ENCODE results near the gene DIS3L2.
"Not testable (repeated sequence)": the region's sequence is repeated elsewhere in the genome, so short reads cannot be mapped to it uniquely, and the experiment has no call there.

The DIS3L2 gene

DNA sequence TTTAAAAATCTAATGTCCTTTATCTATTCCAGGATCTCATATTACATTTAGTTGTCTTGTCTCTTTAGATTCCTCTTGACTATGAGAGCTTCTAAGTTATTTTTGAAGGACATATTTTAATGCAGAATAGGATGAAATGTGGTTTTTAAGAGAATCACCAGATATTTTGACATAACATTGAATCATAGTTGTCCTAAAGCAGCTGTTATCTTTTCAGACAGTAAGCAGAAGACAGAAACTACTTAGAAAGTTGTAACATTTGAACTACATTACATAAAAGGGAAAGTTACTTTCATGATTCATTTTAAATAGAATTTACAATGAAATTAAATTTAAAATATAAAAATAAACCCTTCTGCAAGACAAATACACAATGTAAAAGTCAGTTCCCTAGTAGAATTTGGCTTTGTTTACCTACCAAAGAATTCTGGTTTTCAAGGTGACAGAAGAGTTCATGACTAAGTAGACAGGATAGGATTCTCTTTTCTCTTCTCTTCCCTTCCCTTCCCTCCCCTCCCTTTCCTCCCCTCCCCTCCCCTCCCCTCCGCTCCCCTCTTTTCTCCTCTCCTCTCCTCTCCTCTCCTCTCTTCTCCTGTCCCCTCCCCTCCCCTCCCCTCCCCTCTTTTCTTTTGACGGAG lies 186.0 kb downstream of the DIS3L2 start:
- in situ Hi-C loops (cut with HindIII; ENCODE audit: low sequenced_read_pairs), result no loop called here

DNA sequence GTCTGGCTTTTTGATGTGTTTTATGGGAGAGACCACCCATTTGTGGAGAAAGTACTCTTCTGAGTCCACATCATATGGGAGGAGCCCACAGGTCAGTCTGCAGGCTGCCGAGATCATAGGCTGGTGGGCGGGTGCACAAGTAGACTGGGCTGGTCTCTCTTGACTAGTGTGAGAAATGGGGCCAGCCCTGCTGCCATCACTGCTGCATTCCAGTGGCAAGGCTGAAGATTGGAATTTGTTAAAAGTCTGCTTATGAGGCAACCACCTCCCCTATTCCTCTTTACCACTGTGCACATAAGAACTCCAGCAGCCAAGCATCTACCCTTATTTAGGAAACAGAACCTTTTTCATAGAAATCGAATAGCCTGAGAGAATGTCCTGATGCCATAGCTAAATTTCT lies 200.7 kb downstream of the DIS3L2 start:
- in situ Hi-C loops (cut with HindIII; ENCODE audit: low sequenced_read_pairs), result no loop called here

DNA sequence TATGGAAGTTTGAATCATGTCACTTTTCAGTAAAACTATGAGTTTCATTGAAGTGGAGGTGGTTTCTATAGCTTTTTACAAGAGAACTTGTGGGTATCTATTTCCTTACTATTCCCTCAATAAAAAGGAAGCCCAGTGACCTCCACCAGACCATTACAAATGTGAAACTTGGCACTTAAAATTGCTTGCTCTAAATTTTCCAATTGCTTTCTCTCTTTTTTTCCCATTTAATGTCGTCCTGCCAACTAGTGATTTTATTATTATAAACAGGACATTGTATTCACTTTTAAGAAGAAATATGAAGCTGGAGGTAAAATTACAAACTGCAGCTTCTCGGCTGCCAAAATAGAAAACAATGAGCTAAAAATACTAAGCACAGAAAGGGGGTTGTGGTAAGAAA lies 208.9 kb downstream of the DIS3L2 start:
- in situ Hi-C loops (cut with HindIII; ENCODE audit: low sequenced_read_pairs), result no loop called here

DNA sequence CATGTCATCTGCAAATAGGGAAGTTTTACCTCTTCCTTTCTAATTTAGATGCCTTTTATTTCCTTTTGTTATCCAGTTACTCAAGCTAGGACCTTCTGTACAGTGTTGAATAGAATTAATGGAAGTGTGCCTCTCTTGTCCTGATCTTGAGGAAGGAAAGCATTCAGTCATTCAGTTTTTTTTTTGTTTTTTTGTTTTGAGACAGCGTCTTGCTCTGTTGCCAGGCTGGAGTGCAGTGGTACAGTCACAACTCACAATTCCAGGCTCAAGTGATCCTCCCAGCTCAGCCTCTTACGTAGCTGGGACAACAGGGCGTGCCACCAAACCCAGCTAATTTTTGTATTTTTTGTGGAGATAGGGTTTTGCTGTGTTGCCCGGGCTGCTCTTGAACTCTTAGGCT lies 213.1 kb downstream of the DIS3L2 start:
- in situ Hi-C loops (cut with HindIII; ENCODE audit: low sequenced_read_pairs), result no loop called here

DNA sequence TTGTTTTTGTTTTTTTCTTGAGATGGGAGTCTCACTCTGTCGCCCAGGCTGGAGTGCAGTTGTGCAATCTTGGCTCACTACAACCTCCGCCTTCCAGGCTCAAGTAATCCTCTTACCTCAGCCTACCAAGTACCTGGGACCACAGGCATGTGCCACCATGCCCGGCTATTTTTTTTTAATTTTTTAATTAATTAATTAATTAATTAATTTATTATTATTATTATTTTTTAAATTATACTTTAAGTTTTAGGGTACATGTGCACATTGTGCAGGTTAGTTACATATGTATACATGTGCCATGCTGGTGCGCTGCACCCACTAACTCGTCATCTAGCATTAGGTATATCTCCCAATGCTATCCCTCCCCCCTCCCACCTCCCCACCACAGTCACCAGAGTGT lies 215.1 kb downstream of the DIS3L2 start:
- in situ Hi-C loops (cut with HindIII; ENCODE audit: low sequenced_read_pairs), result not testable (repeated sequence)

DNA sequence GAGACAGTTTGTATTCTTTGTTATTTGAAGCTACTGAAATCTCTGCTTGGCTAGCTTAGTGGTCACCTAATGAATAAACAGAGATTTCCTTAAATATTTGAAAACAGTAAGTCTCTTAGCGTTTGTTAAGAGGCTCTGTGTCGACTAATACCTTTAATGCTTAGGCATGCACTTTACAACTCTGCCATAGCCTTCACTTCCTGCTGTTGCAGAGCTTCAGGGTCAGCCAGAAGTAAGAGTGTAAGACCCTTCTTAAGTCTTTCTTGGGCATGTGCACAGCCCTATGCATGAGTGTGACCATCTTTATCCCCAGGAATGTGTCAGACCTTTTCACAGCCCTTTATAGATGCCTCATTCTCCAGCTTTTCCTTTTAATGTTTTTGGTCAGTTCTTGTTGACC lies 221.8 kb downstream of the DIS3L2 start:
- in situ Hi-C loops (cut with HindIII; ENCODE audit: low sequenced_read_pairs), result no loop called here

DNA sequence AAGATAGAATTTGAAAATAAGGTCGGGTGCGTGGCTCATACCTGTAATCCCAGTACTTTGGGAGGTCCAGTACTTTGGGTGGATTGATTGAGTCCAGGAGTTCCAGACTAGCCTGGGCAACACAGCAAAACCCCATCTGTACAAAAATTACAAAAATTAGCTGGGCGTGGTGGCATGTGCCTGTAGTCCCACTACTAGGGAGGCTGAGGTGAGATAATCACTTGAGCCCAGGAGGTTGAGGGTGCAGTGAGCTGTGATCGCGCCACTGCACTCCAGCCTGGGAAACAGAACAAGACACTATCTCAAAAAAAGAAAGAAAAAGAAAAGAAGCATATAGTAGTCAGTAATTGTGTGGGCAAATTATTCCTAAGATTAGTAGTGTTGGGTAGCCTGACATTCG lies 222.8 kb downstream of the DIS3L2 start:
- in situ Hi-C loops (cut with HindIII; ENCODE audit: low sequenced_read_pairs), result no loop called here

DNA sequence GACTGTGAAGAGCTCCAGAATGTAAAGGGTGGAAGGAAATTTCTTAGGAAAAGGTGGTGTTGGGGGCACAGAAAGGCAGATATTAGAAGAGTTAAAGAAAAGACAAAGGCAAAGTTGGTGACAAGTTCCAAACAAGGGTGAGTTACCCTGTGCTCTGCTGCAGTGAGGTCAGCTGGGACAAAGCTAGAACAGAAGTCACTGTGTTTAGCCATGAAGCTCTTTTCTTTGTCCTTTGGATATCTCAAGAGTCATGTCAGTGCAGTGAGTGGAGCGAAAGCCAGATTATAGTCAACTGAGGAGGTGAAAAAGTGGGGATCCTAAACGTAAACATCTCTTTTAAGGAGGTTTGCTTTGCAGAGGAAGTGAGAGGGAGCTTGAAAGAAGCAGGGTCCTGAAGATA lies 229.3 kb downstream of the DIS3L2 start:
- in situ Hi-C loops (cut with HindIII; ENCODE audit: low sequenced_read_pairs), result no loop called here

DNA sequence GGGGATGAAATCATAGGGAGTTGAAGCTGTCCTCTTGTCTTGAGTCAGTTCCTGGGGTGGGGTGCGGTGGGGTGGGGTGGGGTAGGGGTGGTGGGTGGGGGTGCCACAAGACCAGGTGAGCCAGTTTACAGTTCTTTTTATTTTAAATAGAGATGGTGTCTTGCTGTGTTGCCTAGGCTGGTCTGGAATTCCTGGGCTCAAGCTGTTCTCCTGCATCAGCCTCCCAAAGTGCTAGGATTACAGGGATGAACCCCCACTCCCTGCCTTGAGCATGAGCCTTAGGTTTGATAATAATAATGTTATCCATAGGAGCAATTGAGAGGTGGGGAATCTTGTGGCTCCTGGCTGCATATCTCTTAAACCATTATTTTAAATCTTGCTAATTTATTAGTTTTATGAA lies 234.0 kb downstream of the DIS3L2 start:
- in situ Hi-C loops (cut with HindIII; ENCODE audit: low sequenced_read_pairs), result no loop called here

DNA sequence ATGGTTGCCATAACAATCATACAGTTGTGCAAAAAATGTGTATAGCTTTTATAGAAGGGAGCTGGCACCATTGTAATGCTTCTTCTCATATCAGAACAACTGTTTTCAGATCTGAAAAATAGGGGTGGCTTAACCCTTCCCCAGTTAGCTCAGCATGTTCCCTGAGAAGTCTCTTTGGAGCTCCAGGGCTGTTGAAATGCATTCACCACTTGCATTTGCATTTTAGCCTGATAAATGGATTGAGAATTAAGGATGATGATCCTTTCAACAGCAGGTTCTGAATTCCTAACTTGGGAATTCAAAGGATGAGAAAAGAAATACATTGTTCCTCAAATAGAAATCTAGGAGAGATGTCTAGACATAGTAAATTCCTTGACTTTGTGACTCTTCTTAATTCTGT lies 235.3 kb downstream of the DIS3L2 start:
- in situ Hi-C loops (cut with HindIII; ENCODE audit: low sequenced_read_pairs), result no loop called here

DNA sequence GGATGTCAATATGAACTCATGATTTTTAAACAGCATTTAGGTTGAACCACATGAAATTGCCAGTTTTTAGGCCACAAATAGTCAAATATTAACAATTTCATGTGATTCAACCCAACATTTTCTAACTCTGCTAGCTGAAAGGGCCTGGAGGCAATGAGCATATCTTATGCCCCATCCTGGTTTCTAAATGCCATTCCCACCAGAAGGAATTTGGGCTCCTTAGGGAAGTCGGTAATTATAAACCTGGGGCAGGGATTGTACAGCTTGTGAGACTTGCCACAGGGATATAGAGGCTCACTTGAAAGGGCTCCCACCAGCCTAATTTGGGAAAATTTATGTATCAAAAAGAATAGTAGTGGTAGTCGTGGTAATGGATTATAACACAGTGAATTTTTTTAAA lies 238.7 kb downstream of the DIS3L2 start:
- in situ Hi-C loops (cut with HindIII; ENCODE audit: low sequenced_read_pairs), result no loop called here

DNA sequence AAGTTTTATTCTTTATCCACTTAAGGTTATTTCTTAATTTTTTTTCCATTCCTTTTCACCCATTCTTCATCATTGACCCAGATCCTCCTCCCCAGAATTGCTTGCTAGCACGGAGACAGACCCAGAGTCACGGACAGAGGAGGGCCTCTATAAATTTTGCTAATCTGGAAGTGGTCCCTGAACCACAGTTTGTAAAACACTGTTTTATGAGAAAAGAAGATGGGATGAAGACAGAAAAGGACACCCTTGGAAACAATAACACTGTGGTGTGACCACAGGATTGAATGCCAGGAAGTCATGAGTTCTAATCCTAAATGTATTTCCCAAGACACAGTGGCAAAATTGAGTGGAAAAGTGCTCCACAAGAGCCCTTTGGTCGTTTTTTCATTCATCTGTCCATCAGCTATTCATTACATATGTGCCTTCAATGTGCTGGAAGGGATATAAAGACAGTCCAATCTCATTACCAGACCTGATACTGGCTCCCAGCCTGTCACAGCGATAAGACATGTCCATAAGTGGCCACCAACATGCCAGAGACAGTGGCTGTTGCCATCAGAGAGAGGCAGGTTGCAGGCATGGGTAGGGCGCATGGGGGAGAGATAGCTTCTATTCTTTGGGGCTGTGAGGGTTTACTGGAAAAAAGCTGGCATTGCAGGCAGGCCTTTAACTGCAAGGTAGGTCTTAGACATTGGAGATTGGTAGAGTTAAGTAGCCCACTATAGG lies 241.8 kb downstream of the DIS3L2 start:
- in situ Hi-C loops (cut with HindIII; ENCODE audit: low sequenced_read_pairs), result no loop called here

DNA sequence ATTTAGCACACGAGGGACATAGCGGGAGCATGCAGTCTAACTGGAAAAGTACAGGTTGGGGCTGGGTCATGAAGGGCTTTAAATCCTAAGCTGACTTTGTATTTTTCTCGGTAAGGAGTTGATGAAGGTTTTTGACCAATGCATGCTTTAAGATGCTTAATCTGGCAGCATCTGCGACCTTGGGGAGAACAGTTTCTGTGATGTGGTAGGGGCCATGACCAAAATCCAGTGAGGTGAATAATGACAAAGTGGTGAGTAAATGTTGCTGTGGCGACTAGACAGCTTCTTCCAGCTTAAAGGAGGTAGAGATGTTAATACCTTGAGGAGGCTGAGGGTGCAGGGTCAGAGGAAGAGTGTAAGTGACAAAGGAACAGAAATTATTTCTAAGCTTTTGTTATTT lies 242.4 kb downstream of the DIS3L2 start:
- in situ Hi-C loops (cut with HindIII; ENCODE audit: low sequenced_read_pairs), result no loop called here

DNA sequence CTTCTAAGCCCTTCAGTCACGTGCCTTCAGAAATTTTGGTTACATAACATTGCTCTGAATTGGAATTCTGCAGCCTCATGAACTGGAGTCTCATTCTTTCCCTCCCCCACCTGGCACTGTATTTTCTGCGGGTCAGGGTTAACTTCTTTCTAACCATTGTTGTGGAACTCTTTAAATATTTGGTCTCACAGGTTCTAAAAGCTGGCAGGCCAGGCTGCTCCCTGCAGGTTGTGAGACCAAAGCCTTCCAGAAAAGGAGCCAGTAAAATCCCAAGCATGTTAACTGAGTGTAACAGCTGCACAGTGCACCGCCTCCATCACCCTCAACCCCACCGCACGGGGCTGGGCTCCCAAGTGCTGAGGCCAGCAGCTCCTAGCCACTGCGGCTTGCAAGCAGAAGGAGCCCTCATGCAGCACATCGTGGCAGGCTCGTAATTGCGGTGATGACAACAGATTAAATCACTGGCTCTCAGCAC lies 243.0 kb downstream of the DIS3L2 start:
- in situ Hi-C loops (cut with HindIII; ENCODE audit: low sequenced_read_pairs), result no loop called here

DNA sequence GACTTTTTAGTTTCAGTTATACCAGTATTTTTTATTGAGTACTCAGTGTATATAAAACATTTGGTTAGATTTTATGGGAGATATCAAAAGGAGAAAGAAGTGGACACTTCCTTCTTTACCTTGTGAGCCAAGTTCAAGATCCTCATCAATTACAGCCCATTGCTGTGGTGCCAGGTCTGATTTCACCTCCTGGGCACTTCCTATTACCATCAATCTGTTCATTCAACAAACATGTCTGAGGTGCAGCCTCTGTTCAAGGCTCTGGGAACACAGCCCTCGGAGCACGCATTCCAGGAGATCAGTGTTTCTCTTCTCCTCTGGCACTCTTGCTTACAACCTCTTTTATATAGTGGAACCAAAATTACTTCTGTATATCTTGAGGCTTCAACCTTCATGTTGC lies 245.7 kb downstream of the DIS3L2 start:
- in situ Hi-C loops (cut with HindIII; ENCODE audit: low sequenced_read_pairs), result no loop called here

DNA sequence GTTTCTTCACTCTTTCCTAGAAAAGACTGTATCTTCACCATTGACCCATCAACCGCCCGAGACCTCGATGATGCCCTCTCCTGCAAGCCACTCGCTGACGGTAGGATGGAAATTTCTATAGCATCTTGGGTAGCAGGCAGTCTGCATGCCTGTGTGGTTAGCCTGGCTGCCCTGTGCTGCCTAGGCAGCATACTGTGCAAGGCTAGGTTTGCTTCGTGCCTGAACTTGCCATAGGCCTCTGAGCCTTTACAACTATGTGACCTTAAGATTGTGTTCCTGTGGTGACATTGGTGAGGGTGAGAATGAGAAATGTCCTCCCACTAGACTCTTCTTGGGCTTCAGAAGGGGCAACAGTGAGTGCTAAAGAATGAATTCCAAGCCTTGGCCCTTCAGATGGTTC lies 248.8 kb downstream of the DIS3L2 start:
- in situ Hi-C loops (cut with HindIII; ENCODE audit: low sequenced_read_pairs), result no loop called here

DNA sequence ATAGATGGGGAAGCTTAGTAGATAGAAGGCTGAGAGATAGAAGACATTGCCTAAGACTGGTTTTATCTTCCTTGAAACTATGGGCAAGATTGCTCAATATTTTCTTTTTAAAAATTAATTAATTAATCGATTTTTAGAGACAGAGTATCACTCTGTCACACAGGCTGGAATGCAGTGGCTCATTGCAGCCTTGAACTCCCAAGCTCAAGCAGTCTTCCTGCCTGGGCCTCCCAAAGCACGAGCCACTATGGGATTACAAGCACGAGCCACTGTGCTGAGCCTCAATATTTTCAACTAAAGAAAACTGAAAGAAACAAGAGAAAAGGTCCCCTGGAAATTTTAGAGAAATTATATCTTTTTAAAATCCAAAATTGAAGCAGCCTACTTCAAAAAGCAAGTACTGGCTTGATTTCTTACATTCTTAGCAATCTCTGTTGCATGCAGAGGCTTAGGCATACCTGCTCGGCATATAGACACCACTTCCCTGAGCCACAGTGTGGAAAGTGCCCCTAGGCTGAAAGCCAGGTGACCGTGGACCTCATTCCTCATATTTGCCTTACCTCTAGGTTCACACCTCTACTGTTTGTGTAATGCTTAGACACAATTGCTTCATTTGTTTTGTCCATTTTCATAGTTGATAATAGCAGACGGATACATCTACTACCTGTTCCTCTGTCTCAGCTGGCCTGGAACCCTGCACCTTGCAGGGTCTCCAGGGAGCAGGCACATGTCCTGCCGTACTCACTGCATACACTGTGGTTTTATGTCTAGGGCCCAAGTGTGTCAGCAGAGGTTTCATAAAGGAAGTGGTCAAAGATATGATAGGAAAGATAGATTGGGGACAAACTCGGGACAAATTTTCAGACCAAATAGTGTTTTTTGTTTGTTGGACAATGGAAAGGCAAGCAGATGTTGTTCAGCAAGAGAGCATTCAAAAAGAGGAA lies 250.5 kb downstream of the DIS3L2 start:
- in situ Hi-C loops (cut with HindIII; ENCODE audit: low sequenced_read_pairs), result no loop called here

DNA sequence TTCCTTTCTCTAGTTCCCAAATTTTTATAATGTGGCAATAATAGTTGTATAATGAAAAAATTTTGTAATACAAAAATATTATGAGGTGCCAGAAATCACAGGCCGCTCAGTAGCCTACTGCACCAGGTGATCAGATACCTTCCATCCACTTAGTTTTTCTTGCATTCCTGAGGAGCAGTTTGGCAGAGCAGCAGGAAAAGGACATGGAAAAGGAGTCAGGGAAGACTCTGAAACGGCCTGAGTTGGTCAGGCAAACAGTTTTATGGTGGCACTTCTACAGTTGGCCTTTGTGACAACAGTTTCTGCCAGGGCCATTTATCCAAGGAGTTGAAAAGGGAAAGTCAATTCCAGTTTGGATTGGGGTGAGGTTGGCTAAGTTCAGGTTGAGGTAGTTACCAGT lies 251.7 kb downstream of the DIS3L2 start:
- in situ Hi-C loops (cut with HindIII; ENCODE audit: low sequenced_read_pairs), result no loop called here

DNA sequence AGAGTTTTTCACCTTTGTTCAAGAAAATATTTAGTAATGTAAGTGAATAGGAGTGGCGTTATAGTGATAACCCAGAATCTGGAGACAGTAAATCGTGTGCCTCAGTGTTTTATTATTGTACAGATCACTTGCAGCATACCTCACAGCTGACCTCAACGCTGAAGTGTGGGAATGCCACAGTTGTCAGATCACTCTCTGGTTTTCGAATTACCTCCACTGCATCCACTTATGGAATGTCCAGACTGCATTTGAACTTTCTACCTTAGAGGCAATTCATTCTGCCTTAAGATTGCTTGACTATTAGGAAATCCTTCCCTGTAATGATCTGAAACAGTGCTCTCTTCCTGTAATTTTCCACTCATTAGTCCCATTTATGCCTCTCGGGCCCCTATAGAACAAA lies 252.5 kb downstream of the DIS3L2 start:
- in situ Hi-C loops (cut with HindIII; ENCODE audit: low sequenced_read_pairs), result no loop called here

DNA sequence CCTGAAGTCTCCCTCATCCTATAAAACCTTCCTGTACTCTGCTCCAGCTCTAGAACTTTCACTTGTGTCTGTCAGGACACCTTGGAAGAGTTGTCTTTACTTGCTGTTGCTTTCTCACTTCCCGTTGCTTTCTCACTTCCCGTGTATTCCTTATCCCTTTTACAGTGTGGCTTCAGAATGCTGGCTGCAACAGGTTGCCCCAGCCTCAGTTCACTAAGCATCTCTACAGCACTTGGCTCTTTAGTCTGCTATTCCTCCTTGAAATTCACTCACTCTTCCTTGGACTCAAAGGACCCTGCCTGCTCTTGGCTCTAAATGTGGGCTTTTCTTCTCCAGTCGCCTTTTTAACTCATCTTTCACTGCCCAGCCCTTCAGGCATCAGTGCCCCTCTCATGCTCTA lies 254.5 kb downstream of the DIS3L2 start:
- in situ Hi-C loops (cut with HindIII; ENCODE audit: low sequenced_read_pairs), result no loop called here

DNA sequence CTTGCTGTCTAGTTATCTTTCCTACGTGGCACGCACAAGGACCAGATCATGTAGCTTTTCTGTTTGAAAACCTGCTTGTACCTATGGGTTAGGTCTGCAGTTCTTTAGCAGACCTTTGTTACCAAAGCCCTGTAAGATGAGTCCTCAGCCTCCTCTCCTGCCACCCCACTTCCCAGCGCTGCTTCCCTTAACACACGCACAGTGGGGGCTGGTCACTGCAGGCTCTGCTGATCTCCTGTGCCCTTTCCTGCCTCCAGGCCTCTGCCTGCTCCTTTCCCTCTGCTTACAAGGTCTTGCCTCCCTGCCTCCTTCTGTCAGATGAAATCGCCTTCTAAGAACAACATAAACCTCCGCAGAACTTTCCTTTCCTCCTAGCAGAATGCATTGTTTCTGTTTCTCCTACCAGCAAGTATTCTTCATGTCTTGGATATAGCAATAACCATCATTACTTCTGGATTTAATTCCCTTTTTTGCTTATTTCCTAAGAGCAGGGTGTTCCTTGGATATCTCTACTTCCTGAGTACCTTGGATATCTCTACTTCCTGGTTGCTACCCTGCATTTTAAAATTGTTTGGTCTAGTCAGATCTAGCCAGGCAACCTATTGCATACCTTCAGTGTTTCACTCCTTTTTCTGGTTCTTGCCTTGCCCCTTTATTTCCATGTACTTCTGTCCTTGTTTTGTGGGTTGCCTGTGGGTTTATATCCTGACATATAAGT lies 257.4 kb downstream of the DIS3L2 start:
- in situ Hi-C loops (cut with HindIII; ENCODE audit: low sequenced_read_pairs), result no loop called here
